ENCODE results near the gene NSUN5.
"Not testable (repeated sequence)": the region's sequence is repeated elsewhere in the genome, so short reads cannot be mapped to it uniquely, and the experiment has no call there.

DNA sequence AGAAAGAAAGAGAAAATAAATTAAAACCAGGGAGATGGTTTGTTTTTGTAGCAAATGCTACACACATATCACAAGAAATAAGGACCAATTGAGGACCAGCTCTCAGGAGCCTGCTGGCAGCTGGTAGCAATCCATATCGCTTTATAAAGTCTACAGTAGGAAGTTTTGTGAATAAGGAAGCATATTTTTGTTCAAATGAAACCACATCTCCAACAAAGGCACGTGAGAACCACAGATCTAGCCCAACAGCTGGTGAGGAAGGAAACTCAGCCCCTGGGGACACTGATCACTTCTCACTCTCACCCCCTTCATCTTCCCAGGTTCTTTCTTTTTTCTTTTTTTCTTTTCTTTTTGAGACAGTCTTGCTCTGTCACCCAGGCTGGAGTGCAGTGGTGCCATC, 46.2 kb downstream of the NSUN5 start:
- TF ChIP-seq, protein P1, sequence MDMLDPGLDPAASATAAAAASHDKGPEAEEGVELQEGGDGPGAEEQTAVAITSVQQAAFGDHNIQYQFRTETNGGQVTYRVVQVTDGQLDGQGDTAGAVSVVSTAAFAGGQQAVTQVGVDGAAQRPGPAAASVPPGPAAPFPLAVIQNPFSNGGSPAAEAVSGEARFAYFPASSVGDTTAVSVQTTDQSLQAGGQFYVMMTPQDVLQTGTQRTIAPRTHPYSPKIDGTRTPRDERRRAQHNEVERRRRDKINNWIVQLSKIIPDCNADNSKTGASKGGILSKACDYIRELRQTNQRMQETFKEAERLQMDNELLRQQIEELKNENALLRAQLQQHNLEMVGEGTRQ (IDR thresholded peaks at IDR 0.05; ENCODE audit: low read length): not testable (repeated sequence)
- not testable (repeated sequence) for TF ChIP-seq POLR2A (IDR thresholded peaks at IDR 0.05; ENCODE audit: control extremely low read depth in 1 of 2, low read depth in 2 of 2, low read length in 2 of 2); MAFK (IDR thresholded peaks at IDR 0.05; ENCODE audit: low read depth, low read length); RNF2 (IDR thresholded peaks at IDR 0.05; ENCODE audit: borderline replicate concordance, low read depth, low read length, missing control alignments, poor library complexity, severe bottlenecking); JUND (IDR thresholded peaks at IDR 0.05; ENCODE audit: low read length); EZH2 (IDR thresholded peaks at IDR 0.05; ENCODE audit: low read depth, low read length, severe bottlenecking); POLR2AphosphoS5 (IDR thresholded peaks at IDR 0.05; ENCODE audit: low read depth, low read length); RAD21 (IDR thresholded peaks at IDR 0.05 in 1 of 2, conservative IDR thresholded peaks at IDR 0.05 in 1 of 2; ENCODE audit: low read depth in 2 of 2, low read length in 2 of 2); TAF7 (optimal IDR thresholded peaks at IDR 0.05; ENCODE audit: borderline replicate concordance, low read depth, low read length); EP300 (IDR thresholded peaks at IDR 0.05; ENCODE audit: borderline replicate concordance in 1 of 2, low read depth in 2 of 2, low read length in 2 of 2); SP1 (IDR thresholded peaks at IDR 0.05; ENCODE audit: low read depth, low read length); TEAD4 (IDR thresholded peaks at IDR 0.05; ENCODE audit: low read depth, low read length)
- TF ChIP-seq, protein P2, sequence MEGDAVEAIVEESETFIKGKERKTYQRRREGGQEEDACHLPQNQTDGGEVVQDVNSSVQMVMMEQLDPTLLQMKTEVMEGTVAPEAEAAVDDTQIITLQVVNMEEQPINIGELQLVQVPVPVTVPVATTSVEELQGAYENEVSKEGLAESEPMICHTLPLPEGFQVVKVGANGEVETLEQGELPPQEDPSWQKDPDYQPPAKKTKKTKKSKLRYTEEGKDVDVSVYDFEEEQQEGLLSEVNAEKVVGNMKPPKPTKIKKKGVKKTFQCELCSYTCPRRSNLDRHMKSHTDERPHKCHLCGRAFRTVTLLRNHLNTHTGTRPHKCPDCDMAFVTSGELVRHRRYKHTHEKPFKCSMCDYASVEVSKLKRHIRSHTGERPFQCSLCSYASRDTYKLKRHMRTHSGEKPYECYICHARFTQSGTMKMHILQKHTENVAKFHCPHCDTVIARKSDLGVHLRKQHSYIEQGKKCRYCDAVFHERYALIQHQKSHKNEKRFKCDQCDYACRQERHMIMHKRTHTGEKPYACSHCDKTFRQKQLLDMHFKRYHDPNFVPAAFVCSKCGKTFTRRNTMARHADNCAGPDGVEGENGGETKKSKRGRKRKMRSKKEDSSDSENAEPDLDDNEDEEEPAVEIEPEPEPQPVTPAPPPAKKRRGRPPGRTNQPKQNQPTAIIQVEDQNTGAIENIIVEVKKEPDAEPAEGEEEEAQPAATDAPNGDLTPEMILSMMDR (IDR thresholded peaks at IDR 0.05; ENCODE audit: control extremely low read depth in 1 of 3, insufficient read depth in 1 of 3, low read depth in 1 of 3, low read length in 3 of 3): not testable (repeated sequence)
